ENCODE data around the gene SLC27A3.

The SLC27A3 gene

GRCh38 chr1:153783233-153784190 lies 8.3 kb downstream of the SLC27A3 start:
- no peaks in the 10 kb centered on the region for H3K79me2 ChIP-seq (ENCODE audit: low read length)
- peak overlapping the region; percentile 78 for H3K4me3 ChIP-seq (ENCODE audit: low read length)
- peaks cover 16% of the 10 kb centered on the region for H3K4me1 ChIP-seq (ENCODE audit: low read length)
- peak overlapping the region; percentile 60 for H3K27ac ChIP-seq (ENCODE audit: low read length)
- no peaks in the 10 kb centered on the region for H3K36me3 ChIP-seq (replicated peaks; ENCODE audit: low read depth, low read length)
- peak overlapping the region; percentile 79 for H2AFZ ChIP-seq (ENCODE audit: low read depth, low read length)
- H3K27me3 ChIP-seq (ENCODE audit: low read depth, low read length), result peaks cover 8% of the 10 kb centered on the region; the same call in 1 of the 2 replicates
- H4K20me1 ChIP-seq (ENCODE audit: insufficient read depth, low read length), result no peaks in the 10 kb centered on the region
- H3K4me2 ChIP-seq (ENCODE audit: low read length), result peak overlapping the region; percentile 72
- TF ChIP-seq EZH2phosphoT487 (IDR thresholded peaks at IDR 0.05; ENCODE audit: low read depth), result no peak
- no peak for TF ChIP-seq CTCF (IDR thresholded peaks at IDR 0.05; ENCODE audit: low read depth, low read length)
- 0 out of 2 replicates have a peak, but pooled peaks cover 3% of the 10 kb centered on the region for H3K9me3 ChIP-seq (ENCODE audit: insufficient read depth, low read length)
- H3K9ac ChIP-seq (ENCODE audit: low read length), result peak overlapping the region; percentile 78

- Histone ChIP-seq H3K79me2 (ENCODE audit: low read length) (no peaks in the 10 kb centered on the region), H3K36me3 (replicated peaks; ENCODE audit: low read depth, low read length) (no peaks in the 10 kb centered on the region)
Observed at GRCh38 chr1:153786038-153786790, 11.0 kb downstream of the SLC27A3 start.

GRCh38 chr1:153789478-153790034 lies 14.3 kb downstream of the SLC27A3 start:
- Histone ChIP-seq H3K9ac (ENCODE audit: low read length) (peak overlapping the region; percentile 67; the same call in 1 of the 2 replicates), H3K27ac (ENCODE audit: low read length) (no peak overlapping the region), H3K36me3 (replicated peaks; ENCODE audit: low read depth, low read length) (no peaks in the 10 kb centered on the region), H3K4me2 (ENCODE audit: low read length) (peak overlapping the region; percentile 95), H4K20me1 (ENCODE audit: insufficient read depth, low read length) (no peaks in the 10 kb centered on the region), H3K27me3 (ENCODE audit: low read depth, low read length) (peaks cover 20% of the 10 kb centered on the region), H3K9me3 (ENCODE audit: insufficient read depth, low read length) (0 out of 2 replicates have a peak, but pooled peaks cover 3% of the 10 kb centered on the region), H3K79me2 (ENCODE audit: low read length) (no peaks in the 10 kb centered on the region), H3K4me1 (ENCODE audit: low read length) (peaks cover 43% of the 10 kb centered on the region), H3K4me3 (ENCODE audit: low read length) (peak overlapping the region; percentile 19), H2AFZ (ENCODE audit: low read depth, low read length) (peak overlapping the region; percentile 41)
- TF ChIP-seq EZH2phosphoT487 (IDR thresholded peaks at IDR 0.05; ENCODE audit: low read depth), result no peak
- no peak for TF ChIP-seq CTCF (IDR thresholded peaks at IDR 0.05; ENCODE audit: low read depth, low read length)

More at GRCh38 chr1:153786038-153786790, 11.0 kb downstream of the SLC27A3 start:
- Histone ChIP-seq H3K9me3 (ENCODE audit: insufficient read depth, low read length) (0 out of 2 replicates have a peak, but pooled peaks cover 3% of the 10 kb centered on the region), H3K27me3 (ENCODE audit: low read depth, low read length) (peaks cover 16% of the 10 kb centered on the region), H3K4me2 (ENCODE audit: low read length) (peak overlapping the region; percentile 43; the same call in 1 of the 2 replicates), H2AFZ (ENCODE audit: low read depth, low read length) (no peak overlapping the region), H3K27ac (ENCODE audit: low read length) (no peak overlapping the region), H3K4me1 (ENCODE audit: low read length) (peaks cover 40% of the 10 kb centered on the region), H3K4me3 (ENCODE audit: low read length) (no peak overlapping the region), H3K9ac (ENCODE audit: low read length) (no peak overlapping the region), H4K20me1 (ENCODE audit: insufficient read depth, low read length) (no peaks in the 10 kb centered on the region)
- TF ChIP-seq EZH2phosphoT487 (IDR thresholded peaks at IDR 0.05; ENCODE audit: low read depth) (no peak), CTCF (IDR thresholded peaks at IDR 0.05; ENCODE audit: low read depth, low read length) (no peak)
